Hematopoietic multipotent progenitor cell treated with erythropoietin and hydrocortisone succinate and interleukin-3 and kit ligand, for 17 days (in vitro differentiated cells): ENCODE results near the gene TYK2.
"Not testable (repeated sequence)": the region's sequence is repeated elsewhere in the genome, so short reads cannot be mapped to it uniquely, and the experiment has no call there.

Experiments
- DNase-seq: peaks from one replicate; pipeline ENCODE4 v3.0.0-alpha.2; 2015; ENCODE audit warnings: low spot score

Gene TYK2

GRCh38 chr19:10372690-10373089, 7.7 kb downstream of the TYK2 start:
- DNase-seq = no peak

- DNase-seq = no peak
These were observed 12.1 kb downstream of the TYK2 start for GRCh38 chr19:10368101-10368803.

GRCh38 chr19:10366950-10367512, 13.3 kb downstream of the TYK2 start:
- DNase-seq = not testable (repeated sequence)

GRCh38 chr19:10365518-10365917, 14.9 kb downstream of the TYK2 start:
- DNase-seq = no peak

- no peak for DNase-seq
These were observed 15.7 kb downstream of the TYK2 start for GRCh38 chr19:10364644-10365043.

GRCh38 chr19:10363789-10364281, 16.5 kb downstream of the TYK2 start:
- no peak for DNase-seq

- no peak for DNase-seq
These were observed 18.1 kb downstream of the TYK2 start for GRCh38 chr19:10362259-10362658.

GRCh38 chr19:10361569-10362011, 18.8 kb downstream of the TYK2 start:
- no peak for DNase-seq

GRCh38 chr19:10356431-10356830, 23.9 kb downstream of the TYK2 start:
- DNase-seq = no peak

- peak; percentile 33 for DNase-seq
These were observed 26.5 kb downstream of the TYK2 start for GRCh38 chr19:10353793-10354391.

GRCh38 chr19:10352764-10353671, 27.4 kb downstream of the TYK2 start:
- no peak for DNase-seq

GRCh38 chr19:10346509-10346908, 33.9 kb downstream of the TYK2 start:
- no peak for DNase-seq

GRCh38 chr19:10344780-10345179, 35.6 kb downstream of the TYK2 start:
- DNase-seq = no peak

GRCh38 chr19:10343495-10343894, 36.9 kb downstream of the TYK2 start:
- no peak for DNase-seq

GRCh38 chr19:10339977-10340376, 40.4 kb downstream of the TYK2 start:
- DNase-seq = no peak

- no peak for DNase-seq
These were observed 40.9 kb downstream of the TYK2 start, which contains the start of gene ICAM3 for GRCh38 chr19:10339380-10339960. Gene ICAM3, minus strand, starts transcription at chr19:10339624. Its CDS starts 10 bp downstream, at chr19:10339614.

- no peak for DNase-seq
These were observed 41.4 kb downstream of the TYK2 start for GRCh38 chr19:10338940-10339339.

GRCh38 chr19:10336725-10337124, 43.6 kb downstream of the TYK2 start:
- not testable (repeated sequence) for DNase-seq

- DNase-seq = no peak
These were observed 44.9 kb downstream of the TYK2 start for GRCh38 chr19:10335352-10335985.

- DNase-seq = peak; percentile 24
These were observed 45.6 kb downstream of the TYK2 start for GRCh38 chr19:10334588-10335351.
